HL-60 (cell line): ENCODE measurements around the gene USO1.
"Not testable (repeated sequence)": the region's sequence is repeated elsewhere in the genome, so short reads cannot be mapped to it uniquely, and the experiment has no call there.

Experiments used
- DNase-seq, 2 experiments: peaks; one replicate each; pipeline ENCODE4 v3.0.0-alpha.2; 2010 to 2020; ENCODE audit warnings: low read depth in 1 of 2, low spot score in 1 of 2
- H3K27ac ChIP-seq: fragments of 250-450 bp; sonication (Bioruptor Pico); replicated peaks from 2 replicates; pipeline ENCODE4 v1.5.1; 2020; ENCODE audit warnings: mild to moderate bottlenecking, moderate library complexity
- H3K27me3 ChIP-seq: fragments of 250-450 bp; sonication (Bioruptor Pico); 2 replicates; pipeline ENCODE4 v1.5.1; 2021; ENCODE audit warnings: mild to moderate bottlenecking, moderate library complexity; ENCODE audit not compliant: insufficient read depth, poor library complexity, severe bottlenecking
- H3K4me3 ChIP-seq: replicated peaks from 2 replicates; pipeline ENCODE4 v1.5.1; 2011; ENCODE audit warnings: mild to moderate bottlenecking, control low read depth, low read length; ENCODE audit not compliant: insufficient read depth
- GABPA ChIP-seq: IDR thresholded peaks from 2 replicates; pipeline ENCODE4 v1.6.1; 2012; ENCODE audit warnings: low read depth
- POLR2AphosphoS5 ChIP-seq: IDR thresholded peaks from 2 replicates; pipeline ENCODE4 v1.6.1; 2012; ENCODE audit warnings: low read depth
- SPI1 ChIP-seq: IDR thresholded peaks from 2 replicates; pipeline ENCODE4 v1.6.1; 2012; ENCODE audit warnings: low read depth, mild to moderate bottlenecking, borderline replicate concordance
- TF ChIP-seq, protein P1 (sequence below): IDR thresholded peaks from one replicate; pipeline ENCODE4 v1.5.1; 2011; ENCODE audit warnings: low read length, control low read depth, inconsistent platforms; ENCODE audit not compliant: insufficient read depth
- TF ChIP-seq, protein P2 (sequence below): IDR thresholded peaks from 2 replicates; pipeline ENCODE4 v1.6.1; 2012; ENCODE audit warnings: low read depth; ENCODE audit not compliant: insufficient replicate concordance

USO1 gene

DNA sequence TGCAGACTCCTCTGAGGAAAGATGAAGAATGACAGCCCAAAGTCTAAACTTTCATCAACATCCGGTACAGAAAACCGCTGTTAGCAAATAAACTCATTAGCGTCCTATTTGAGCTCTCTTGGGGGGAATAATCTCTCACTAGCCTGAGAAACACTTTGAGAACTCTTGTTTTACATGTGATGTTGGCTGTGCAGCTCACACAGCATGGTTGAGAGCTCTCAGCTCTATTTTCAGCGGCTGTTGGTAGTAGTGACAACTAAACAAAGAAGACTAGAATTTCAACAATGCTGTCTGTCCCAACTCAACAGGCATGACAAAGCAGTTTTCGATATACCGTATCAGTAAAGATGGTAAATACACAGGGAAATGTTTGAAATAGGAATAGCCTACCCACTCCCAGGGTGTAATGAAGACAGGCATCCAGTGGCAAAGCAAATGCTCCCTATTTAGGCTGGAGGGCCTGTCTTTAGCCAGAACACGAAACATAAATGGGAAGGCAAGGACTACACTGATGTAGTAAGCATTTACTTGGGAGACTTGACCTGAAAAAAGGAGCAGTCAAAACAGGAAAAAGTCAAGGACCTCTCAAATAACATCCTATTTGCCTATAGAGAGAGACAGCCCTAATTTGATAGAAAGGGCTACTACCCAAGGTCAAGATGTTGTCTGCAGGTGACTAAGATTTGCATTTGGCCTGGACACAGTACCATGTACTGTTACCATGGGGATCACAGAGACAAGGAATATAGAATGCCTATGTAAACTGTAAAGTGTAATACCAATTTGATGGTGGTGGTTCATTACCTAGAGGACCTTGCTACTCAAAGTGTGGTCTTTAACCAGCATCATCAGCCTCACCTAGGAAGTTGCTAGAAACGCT, 117.5 kb downstream of the USO1 start:
- no peaks in the 10 kb centered on the region for H3K27me3 ChIP-seq
- DNase-seq = peak in 1 of 2 experiments; percentile 44
- TF ChIP-seq, protein P1, sequence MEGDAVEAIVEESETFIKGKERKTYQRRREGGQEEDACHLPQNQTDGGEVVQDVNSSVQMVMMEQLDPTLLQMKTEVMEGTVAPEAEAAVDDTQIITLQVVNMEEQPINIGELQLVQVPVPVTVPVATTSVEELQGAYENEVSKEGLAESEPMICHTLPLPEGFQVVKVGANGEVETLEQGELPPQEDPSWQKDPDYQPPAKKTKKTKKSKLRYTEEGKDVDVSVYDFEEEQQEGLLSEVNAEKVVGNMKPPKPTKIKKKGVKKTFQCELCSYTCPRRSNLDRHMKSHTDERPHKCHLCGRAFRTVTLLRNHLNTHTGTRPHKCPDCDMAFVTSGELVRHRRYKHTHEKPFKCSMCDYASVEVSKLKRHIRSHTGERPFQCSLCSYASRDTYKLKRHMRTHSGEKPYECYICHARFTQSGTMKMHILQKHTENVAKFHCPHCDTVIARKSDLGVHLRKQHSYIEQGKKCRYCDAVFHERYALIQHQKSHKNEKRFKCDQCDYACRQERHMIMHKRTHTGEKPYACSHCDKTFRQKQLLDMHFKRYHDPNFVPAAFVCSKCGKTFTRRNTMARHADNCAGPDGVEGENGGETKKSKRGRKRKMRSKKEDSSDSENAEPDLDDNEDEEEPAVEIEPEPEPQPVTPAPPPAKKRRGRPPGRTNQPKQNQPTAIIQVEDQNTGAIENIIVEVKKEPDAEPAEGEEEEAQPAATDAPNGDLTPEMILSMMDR = no peak
- TF ChIP-seq, protein P2, sequence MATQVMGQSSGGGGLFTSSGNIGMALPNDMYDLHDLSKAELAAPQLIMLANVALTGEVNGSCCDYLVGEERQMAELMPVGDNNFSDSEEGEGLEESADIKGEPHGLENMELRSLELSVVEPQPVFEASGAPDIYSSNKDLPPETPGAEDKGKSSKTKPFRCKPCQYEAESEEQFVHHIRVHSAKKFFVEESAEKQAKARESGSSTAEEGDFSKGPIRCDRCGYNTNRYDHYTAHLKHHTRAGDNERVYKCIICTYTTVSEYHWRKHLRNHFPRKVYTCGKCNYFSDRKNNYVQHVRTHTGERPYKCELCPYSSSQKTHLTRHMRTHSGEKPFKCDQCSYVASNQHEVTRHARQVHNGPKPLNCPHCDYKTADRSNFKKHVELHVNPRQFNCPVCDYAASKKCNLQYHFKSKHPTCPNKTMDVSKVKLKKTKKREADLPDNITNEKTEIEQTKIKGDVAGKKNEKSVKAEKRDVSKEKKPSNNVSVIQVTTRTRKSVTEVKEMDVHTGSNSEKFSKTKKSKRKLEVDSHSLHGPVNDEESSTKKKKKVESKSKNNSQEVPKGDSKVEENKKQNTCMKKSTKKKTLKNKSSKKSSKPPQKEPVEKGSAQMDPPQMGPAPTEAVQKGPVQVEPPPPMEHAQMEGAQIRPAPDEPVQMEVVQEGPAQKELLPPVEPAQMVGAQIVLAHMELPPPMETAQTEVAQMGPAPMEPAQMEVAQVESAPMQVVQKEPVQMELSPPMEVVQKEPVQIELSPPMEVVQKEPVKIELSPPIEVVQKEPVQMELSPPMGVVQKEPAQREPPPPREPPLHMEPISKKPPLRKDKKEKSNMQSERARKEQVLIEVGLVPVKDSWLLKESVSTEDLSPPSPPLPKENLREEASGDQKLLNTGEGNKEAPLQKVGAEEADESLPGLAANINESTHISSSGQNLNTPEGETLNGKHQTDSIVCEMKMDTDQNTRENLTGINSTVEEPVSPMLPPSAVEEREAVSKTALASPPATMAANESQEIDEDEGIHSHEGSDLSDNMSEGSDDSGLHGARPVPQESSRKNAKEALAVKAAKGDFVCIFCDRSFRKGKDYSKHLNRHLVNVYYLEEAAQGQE = no peak
- TF ChIP-seq GABPA (no peak), SPI1 (no peak), POLR2AphosphoS5 (no peak)
- peak overlapping the region; percentile 84 for H3K27ac ChIP-seq
- no peak overlapping the region for H3K4me3 ChIP-seq

DNA sequence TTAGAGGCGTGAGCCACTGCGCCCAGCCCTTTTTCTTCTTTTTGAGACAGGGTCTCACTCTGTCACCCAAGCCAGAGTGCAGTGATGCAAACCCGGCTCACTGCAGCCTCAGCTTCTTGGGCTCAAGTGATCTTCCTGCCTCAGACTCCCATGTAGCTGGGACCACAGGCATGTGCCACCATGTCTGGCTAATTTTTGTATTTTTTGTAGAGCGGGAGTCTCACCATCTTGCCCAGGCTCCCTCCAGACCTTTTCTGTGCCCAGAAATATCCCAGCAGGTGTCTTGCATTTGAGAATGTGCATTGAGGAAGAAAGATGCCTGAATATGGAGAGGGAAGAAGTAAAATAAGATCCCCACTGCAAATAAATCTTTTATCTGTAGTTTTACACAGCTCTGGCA, 119.2 kb downstream of the USO1 start:
- no peak for DNase-seq
- TF ChIP-seq, protein P1 = no peak
- TF ChIP-seq SPI1 (no peak), GABPA (no peak), POLR2AphosphoS5 (no peak)
- TF ChIP-seq, protein P2 = no peak
- Histone ChIP-seq H3K4me3 (no peak overlapping the region), H3K27me3 (no peaks in the 10 kb centered on the region), H3K27ac (peak overlapping the region; percentile 25; the same call in 1 of the 2 replicates)

DNA sequence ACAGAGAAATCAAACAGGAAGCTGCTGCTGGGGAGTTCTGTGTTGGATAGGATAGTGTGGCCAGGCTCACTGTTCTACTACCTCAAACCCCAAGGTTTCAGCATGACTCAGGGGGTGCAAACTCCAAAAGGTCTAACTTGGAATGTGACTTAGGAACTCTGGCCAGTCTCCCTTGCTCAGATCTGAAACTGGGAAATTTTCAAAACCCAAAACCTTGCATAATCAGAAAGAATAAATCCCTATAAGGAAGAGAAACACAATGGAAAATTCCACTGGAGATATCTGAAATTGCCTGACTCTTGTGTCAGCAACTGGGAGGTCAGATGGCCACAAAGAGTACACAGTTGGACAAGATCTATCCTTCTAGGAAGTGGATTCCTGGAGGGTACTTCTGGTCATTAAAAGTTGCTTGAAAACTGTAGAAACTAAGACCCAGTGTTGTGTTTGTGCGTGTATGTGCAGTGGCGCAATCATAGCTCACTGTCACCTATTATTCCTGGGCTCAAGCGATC, 119.8 kb downstream of the USO1 start:
- TF ChIP-seq SPI1 = no peak
- no peak overlapping the region for H3K4me3 ChIP-seq

DNA sequence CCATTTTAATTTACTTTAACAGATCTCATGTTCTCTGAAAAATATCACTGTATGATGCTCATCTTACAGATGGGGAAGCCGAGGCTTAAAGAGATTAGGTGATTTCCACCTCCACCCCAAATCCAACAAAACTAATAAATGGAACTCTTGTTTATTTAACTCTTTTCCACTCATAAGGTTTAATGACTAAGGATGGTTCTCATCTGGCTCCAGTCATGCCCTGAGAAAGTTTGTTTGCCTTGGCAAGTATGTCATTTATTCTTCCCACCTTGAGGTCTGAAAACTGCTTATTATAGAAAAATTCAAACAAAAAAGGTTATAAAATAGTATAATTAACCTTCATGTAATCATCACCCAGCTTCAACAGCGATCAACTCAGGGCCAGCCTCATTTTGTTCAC, 121.6 kb downstream of the USO1 start:
- Histone ChIP-seq H3K27ac (no peak overlapping the region), H3K4me3 (no peak overlapping the region), H3K27me3 (no peaks in the 10 kb centered on the region)
- TF ChIP-seq GABPA = no peak
- TF ChIP-seq, protein P2 = no peak
- DNase-seq = no peak

More for the DNA sequence above, 119.8 kb downstream of the USO1 start:
- Histone ChIP-seq H3K27me3 (no peaks in the 10 kb centered on the region), H3K27ac (peak overlapping the region; percentile 25; the same call in 1 of the 2 replicates)
- peak in 1 of 2 experiments; percentile 15 for DNase-seq

DNA sequence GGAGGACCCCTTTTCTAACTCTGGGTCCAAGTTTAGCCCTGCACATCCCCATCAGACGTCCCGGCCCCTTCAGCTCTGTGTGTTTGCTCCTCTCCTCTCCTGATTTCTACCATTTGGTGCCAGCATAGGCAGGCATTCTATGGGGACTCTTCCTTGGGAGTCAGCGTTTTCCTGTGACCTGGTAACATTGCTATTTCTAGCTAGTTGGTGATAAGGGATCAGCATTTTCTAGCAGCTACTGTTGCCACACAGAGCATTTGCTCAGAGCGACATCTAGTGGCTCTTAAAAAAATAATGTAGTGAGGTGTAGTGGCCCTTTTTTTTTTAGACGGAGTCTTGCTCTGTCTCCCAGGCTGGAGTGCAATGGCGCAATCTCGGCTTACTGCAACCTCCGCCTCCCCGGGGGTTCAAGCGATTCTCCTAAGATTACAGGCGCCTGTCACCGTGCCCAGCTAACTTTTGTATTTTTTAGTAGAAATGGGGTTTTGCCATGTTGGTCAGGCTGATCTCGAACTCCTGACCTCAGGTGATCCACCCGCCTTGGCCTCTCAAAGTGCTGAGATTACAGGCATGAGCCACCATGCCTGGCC, 123.9 kb downstream of the USO1 start:
- H3K4me3 ChIP-seq, H3K27me3 ChIP-seq, H3K27ac ChIP-seq: not testable (repeated sequence)
- peak; percentile 64 to 82 for DNase-seq
